CD1c-positive myeloid dendritic cell (primary cell): ENCODE measurements around the gene ADAMTS17.

Experiments used
- DNase-seq: peaks from one replicate; pipeline ENCODE4 v3.0.0-alpha.2; 2016; ENCODE audit errors: extremely low spot score

The ADAMTS17 gene

DNA sequence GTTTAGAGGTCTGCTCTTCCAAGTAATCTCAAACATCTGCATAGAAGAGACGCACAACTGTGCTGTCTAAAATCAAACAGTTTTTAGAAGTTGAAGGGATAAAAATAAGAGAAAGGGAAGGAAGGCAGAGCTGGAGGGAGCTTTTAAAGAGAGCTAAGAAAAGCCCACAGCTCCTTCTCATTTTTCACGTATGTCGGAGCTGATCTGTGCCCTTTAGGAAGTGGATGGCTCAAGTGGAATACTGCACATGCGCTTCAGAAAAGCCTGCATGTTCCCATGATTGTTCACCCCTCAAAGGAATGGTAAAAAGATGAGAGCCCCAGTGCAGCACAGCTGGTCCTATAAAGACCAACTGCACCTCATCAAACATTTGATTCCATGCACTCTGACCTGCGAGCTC lies 207.2 kb downstream of the ADAMTS17 start:
- DNase-seq = no peak

- no peak for DNase-seq
Measured at GRCh38 chr15:100134089-100134583, 207.6 kb downstream of the ADAMTS17 start.

GRCh38 chr15:100133001-100133400 lies 208.8 kb downstream of the ADAMTS17 start:
- no peak for DNase-seq

GRCh38 chr15:100132309-100132708 lies 209.5 kb downstream of the ADAMTS17 start:
- DNase-seq = no peak

GRCh38 chr15:100131321-100132224 lies 210.2 kb downstream of the ADAMTS17 start:
- no peak for DNase-seq

GRCh38 chr15:100129677-100130076 lies 212.1 kb downstream of the ADAMTS17 start:
- DNase-seq = no peak

DNA sequence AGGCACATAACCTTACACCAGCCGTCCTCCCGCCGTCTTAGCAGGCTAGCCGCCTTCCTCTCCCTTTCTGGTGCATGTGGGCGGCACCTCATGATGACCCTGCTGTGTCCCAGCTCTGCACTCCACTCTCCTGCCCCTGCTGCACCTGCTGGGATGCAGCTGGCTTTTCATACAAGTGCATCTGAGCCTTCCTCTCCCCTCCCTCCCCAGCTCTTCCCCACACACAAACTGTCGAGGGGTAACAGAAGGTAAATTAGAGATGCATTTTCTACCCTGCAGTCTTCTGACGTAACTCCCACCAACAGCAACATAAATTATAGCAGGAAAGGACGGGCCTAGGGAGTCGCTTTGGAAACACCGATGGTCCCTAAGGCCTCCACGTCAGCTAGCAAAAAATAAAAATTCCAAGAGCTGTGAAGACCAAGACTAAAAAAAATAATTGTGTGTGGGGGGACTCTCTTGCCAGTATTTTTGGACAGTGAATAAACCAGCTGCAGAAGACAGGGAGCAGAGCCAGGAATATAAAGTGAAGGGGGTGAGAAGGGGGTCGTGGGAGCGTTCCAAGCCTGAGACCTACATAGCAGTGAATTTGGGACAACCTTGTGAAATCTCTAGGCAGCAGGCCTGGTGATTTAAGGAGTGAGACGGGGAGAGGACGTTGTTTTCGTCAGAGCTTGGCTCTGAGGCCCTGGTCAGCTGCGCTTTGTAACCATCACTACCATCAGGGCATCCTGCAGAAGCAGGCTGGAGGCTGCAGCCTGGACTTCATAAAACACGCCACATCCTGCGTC lies 216.2 kb downstream of the ADAMTS17 start:
- no peak for DNase-seq

- no peak for DNase-seq
Measured at GRCh38 chr15:100124936-100125335, 216.8 kb downstream of the ADAMTS17 start.

DNA sequence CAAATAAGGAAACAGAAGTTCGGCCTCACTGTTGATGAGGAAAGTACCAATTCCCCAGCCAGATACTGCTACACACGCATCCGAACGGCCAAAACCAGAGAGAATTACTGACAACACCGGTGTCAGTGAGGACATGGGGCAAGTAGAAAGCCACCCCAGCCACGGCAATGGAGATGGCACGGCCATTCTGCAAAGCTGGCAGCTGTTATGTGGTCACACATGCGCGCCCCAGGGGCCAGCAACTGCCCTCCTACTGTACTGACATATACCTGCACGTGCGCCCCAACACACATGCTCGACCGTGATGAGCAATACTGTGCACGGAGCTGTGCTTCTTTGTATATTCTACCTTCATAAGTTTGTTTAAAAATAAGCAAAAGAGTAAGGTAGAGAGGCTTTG lies 217.4 kb downstream of the ADAMTS17 start:
- DNase-seq = no peak

DNA sequence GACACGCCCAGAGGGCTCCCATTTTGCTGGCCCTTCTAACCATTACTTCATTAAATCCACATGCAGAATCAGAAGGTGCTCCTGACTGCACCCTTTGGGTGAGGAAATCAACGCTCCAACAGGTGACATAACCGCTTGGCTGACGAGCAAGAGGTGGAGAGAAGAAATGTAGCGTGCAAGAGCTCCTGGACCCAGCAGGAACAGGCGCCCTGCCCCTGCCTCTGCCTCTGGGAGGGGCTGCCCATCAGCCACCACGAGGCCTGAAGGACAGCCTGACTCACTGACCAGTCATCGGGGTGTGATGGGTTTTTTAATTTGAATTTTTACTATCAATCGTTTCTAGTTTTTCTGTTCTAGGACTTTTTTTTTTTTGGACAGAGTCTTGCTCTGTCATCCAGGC lies 218.2 kb downstream of the ADAMTS17 start:
- no peak for DNase-seq

DNA sequence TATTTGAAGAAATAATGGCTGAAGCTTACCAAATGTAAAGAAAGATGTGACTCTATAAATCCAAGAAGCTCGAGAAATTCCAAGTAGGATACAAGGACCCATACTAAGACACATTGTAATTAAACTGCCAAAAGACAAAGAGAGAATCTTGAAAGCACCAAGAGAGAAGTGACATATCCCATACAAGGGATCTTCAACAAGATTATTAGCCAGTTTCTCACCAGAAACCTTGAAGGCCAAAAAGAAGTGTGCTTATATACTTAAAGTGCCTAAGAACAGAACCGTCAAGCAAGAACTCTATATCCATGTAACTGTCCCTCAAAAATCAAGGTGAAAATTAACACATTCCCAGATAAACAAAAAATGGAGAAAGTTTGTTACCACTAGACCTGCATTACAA lies 220.5 kb downstream of the ADAMTS17 start:
- DNase-seq = no peak

DNA sequence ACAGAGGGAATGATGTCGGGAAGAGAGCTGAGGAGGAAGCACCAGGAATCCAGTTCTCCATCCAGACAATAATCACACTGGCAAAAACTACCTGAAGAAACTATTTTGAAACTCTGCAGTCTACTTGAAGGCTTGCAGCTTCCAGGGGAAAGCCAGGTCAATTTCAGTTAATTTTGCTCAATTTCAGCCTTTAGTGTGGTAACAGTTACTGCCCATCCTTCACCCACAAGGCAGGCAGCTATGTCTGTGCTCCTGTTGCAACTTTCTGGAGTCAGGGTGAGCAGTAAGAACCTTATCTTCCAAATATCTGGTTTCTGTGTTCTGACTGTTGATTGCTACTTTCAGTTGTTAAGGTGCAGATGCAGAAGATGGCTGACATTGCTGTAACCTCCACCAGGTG lies 221.7 kb downstream of the ADAMTS17 start:
- no peak for DNase-seq

- DNase-seq = no peak
Measured at GRCh38 chr15:100118546-100118945, 223.2 kb downstream of the ADAMTS17 start.

DNA sequence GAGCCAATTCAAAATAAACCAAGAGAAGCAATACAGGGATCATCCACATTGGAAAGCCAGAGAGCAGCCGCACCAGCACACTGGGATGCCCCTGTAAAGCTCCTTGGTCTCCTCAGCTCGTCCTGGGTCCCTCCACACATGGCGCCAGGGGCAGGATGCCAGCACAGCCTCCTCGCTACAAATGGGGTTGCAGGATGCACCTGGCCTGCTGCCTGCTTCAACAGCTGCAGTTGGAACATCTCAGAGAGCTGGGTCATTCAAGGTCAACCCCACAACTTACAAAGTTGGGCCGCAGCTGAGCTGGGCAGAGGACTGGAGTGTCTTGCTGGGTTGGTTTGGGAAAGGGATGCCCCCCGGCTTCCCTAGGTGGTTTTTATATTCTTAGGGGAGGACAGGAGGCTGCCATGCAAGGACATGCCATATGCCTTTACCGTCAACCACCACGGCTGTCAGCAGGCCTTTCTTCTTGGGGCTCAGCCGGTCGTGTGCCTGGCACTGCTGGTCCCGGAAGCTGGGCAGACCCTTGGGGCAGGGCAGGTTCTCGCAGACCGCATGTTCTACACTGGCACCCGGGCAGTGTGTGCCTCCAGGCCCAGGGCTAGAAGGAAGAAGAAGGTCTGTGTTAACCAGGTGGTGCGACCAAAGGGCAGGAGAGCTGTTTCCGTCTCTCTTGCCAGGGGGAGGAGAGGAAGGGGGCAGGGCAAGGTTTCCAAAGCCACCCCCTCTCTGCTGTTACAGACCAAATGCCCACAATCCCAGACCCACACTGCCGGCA lies 225.2 kb downstream of the ADAMTS17 start:
- no peak for DNase-seq

GRCh38 chr15:100115711-100116090 lies 226.1 kb downstream of the ADAMTS17 start:
- no peak for DNase-seq

GRCh38 chr15:100115066-100115710 lies 226.6 kb downstream of the ADAMTS17 start:
- DNase-seq = no peak

DNA sequence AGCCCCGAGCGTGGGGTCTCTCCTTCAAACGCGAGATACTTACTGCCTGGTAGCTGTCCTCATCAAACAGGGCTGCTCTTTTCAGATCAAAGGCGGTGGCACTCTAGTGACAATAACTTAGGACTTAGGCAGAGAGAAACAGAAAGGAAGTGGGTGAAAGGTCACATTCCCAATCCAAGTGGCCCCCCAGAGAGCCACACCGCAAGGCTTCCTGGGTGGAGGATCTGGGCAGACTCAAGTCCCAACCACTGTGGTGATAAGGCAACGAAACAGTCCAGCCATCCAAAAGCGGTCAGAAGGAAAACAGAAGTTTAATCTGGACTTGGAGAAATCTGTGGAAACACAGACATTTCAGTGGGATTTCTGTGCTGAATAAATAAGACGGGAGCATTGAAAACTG lies 227.2 kb downstream of the ADAMTS17 start:
- DNase-seq = no peak

- DNase-seq = no peak
Measured at GRCh38 chr15:100114100-100114499, 227.7 kb downstream of the ADAMTS17 start.

DNA sequence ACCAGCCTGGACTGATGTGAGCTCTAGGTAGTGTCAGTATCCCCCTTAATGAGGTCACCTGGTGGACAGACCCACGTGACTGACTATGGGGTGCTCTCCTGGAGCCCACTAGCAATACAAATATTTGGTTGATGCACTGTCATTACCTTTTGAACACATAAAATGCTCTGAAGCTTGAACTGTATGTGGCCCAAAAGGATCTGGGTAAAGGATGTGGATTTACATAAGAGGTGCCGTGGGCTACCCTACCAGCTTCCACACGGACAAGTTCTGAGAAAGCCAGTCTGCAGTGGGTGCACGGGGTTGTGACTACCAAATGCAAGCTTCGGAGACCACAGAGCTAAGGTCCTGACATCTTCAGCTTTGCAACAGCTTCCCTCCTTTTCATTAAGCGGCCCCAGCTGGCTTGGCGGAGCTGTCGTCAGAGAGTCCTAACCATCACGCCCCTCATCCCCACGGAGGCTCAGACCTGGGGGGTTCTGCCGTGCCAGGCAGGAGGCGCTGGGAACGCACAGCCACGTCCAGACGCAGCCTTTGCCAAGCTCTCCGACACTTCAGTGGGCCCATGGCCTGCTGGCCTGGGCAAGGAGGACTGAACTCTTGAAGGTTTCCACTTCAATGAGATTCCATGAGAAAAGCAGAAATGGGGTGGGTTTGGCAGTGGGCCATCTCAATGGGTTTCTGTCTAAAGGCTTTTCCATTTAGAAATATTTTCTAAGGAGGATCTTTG lies 228.3 kb downstream of the ADAMTS17 start:
- no peak for DNase-seq

GRCh38 chr15:100112636-100113305 lies 229.0 kb downstream of the ADAMTS17 start:
- no peak for DNase-seq
